ENCODE results near the gene RHBDL1.
"Not testable (repeated sequence)": the region's sequence is repeated elsewhere in the genome, so short reads cannot be mapped to it uniquely, and the experiment has no call there.

Gene RHBDL1

DNA sequence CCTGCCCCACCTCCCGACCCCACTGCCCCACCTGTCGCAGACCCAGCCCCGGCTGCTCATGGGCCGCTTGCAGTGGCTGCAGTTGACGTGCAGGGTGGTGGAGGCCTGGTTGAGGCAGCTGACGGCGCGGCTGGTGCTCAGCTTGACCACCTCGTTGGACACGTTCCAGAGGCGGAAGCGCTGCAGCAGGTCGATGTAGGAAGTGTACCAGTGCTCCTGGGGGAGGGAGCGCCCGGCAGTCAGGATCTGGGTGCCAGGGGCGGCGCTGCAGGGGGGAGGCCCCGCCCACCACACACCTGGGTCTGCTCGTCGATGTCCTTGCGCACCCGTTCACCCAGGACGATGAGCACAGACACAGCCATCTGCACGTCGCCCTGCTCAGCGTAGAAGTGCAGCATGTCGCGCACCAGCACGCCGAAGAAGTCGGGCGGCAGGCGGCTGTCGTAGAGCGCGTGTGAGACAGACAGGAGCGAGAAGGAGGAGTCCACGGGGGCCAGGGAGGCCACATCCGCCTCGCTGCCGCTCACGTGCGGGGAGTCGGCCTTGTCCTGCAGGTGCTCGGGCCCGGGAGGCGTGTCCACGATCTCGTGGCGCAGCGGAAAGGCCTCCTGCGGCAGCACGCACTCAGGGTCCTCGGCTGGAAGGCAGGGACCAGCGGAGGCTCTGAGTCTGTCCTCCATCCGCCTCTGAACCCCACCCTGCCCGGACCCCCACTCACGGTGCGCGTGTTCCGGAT is 9.7 kb downstream of the RHBDL1 start:
- no peak for DNase-seq (ENCODE audit: low read depth in 2 of 2)

DNA sequence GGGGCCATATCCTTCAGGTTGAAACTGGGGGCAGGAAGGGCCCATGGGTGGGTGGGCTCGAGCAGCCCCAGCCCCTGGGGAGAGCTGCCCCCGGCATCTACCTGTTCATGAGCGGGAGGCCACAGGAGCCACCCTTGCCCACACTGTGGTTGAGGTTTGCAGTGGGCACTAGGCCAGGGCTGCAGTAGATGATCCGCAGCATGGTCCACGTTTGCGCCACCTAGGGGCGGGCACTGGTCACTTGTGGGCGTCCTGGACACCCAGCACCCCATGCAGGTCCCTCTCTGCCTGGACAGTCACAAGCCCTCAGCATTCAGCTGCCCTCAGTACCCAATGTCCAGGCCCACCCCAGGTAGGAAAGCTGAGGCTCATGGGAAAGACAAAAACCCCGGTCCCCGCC is 10.5 kb downstream of the RHBDL1 start:
- no peak for DNase-seq (ENCODE audit: low read depth in 2 of 2)

DNA sequence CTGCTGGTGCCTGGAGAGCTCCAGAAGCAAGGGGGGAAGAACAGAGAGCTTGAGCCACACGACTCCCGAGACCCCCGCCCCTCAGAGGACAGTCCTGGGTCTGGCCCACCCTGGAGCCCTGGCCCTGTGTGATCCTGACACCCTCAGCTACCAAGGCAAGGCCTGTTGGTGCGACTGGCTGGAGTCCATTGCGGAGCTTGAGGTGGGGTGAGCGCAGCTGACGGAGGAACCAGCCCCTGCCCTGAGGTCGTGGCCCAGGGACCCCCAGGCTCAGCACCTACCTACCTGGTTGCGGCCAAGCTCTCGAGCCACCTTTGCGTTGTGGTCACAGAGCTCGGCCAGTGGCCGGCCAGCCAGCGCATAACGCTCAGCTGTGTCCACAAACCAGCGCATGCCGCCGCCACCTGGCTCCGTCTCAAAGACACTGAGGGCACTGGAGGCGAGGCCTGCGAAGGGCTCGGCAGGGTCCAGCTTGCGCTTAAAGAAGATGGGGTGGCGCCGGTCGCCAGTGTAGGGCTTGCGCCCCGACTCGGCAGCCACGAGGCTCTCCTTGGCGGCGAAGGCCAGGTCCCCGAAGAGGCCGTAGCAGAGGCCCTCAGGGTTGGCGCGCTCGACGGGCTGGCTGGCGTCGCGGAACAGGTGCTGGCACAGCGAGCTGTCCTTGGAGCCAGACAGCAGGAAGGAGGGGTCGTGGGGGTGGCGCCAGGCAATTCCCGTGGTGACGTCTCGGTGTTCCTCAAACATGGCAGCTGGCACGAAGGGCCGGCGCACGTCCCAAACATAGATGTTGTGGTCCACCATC is 11.2 kb downstream of the RHBDL1 start:
- DNase-seq (ENCODE audit: low read depth in 2 of 2): no peak

DNA sequence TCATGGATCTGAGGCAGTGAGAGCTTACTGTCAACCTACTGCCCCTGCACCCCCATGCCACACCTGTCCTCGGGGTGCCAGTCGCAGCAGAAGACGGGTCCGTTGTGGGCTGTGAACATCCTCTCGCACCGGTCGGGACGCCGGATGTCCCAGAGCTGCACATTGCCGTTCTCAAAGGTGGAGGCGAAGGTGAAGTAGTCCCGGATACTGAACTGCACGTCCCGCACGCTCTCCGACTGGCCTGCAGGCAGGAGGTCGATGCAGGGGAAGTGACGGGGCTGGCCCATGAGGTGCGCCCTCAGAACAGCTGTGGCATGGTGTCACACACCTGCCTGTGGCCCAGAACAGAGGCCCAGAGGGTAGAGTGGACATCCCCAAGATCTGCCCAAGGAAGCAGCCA is 12.0 kb downstream of the RHBDL1 start:
- DNase-seq (ENCODE audit: low read depth in 2 of 2): no peak

DNA sequence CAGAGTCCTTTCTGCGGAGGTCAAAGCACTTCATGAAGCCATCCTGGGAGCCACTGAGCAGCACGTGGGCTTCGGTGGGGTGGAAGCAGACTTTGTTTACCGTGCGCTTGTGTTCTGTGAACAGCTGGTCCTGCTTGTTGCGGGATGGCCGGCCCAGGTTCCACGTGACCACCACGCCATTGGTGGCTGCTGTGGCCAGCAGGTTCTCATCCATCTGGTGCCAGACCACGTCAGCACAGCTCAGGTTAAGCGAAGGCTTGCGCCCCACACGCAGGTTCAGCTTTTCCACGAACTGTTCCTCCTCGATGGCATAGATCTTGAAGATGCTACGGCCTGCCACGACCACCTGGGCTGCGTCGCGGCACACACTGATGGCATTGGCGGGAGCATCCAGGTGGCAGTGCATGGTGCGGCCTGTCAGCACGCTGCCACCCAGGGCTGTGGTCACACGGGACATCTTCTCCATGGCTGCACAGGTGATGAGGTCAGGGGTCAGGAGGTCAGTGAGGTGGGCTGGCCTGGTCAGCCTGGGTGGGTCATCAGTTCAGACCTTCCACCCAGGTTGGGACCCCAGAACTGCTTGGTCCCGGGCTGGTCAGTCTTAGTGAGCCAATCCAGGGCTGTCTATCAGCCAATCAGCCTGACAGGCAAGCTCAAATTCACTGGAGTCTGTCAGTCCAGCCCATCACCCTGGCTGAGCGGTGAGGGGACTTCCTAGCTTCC is 13.9 kb downstream of the RHBDL1 start:
- DNase-seq (ENCODE audit: low read depth in 2 of 2): no peak

DNA sequence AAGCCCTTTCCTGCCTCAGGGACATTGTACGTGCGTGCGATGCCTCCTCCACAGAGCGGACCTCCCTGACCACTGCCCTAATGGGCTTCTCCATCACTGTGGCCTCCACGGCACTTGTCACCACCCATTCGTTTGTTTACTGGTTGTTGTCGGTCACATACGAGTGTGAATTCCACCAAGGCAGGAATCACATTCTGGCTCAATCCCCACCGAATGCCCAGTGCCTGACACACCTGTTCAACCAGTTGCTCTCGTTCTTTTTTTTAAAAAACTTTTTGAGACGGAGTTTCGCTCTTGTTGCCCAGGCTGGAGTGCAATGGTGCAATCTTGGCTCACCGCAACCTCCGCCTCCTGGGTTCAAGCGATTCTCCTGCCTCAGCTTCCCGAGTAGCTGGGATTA is 15.8 kb downstream of the RHBDL1 start:
- not testable (repeated sequence) for DNase-seq (ENCODE audit: low read depth in 2 of 2)

DNA sequence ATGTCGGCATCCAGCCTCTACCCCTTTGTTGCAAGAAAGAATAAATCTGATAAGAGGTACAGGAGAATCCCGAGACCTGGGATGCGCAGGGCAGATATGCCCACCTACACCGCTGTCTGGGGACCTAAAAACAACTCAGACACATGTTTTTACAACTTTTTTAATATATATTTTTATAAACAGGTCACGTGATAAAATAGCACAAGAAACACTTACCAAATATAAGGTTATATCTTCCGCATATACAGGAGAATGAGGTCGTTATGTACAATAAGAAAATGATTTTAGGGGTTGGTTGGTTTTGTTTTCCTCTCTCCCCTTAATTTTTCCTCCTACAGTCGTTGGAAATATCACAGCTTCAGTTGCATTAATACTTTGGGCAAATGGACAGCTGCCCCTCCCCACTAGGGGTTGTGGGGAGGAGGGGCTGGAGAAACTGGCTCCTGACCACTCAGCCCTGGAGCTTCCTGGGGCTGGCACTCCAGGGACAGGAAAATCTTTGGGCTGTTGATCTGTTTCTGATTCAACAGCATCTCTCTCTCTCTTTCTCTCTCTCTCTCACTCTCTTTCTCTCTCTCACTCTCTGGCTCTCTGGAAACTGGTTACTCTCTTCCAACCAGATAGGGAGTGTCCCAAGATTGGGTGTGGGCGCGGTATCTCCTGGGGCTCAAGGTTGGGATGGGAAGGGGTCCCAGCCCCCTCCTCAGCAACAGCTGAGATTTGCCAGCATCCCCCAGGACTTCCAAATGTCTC is 17.1 kb downstream of the RHBDL1 start:
- no peak for DNase-seq (ENCODE audit: low read depth in 2 of 2)

DNA sequence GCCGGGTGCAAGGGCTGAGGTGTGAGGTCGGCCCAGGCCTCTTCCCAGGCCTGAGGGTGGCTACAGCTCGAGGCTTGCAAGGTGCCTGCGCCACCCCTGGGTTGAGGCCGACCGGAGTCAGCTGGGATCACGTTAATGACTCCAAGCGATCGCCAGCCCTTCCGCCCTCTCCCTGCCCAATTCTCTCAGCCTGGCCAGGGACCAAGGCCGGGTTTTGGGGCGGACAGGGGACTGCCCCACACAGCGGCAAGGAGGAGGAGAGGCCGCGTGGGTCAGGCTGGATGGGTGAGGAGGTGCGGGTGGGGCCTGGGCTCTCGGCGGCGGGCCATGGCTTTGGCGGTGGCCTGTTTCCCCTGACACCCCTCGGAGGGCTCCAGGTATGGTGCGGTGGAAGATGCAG is 17.9 kb downstream of the RHBDL1 start:
- DNase-seq (ENCODE audit: low read depth in 2 of 2): no peak

DNA sequence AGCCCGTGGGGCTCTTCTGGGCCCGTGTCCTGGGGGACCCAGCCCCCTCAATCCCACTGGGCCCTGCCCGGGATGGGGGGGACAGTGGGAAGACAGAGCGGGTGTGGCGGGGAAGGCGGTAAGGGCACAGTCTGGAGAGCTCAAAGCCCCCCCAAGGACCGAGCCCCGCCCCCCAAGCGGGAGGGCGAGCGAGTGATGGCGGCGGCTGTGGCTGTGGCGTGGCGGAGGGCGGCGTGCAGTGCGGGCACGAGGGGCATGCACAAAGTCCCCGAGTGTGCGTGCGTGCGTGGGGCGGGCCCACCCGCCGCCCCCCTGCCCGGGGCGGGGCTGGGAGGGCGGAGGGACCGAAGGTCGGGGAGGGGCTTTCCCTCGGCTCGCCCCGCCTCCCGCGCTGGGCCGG is 18.3 kb downstream of the RHBDL1 start:
- no peak for DNase-seq (ENCODE audit: low read depth in 2 of 2)

DNA sequence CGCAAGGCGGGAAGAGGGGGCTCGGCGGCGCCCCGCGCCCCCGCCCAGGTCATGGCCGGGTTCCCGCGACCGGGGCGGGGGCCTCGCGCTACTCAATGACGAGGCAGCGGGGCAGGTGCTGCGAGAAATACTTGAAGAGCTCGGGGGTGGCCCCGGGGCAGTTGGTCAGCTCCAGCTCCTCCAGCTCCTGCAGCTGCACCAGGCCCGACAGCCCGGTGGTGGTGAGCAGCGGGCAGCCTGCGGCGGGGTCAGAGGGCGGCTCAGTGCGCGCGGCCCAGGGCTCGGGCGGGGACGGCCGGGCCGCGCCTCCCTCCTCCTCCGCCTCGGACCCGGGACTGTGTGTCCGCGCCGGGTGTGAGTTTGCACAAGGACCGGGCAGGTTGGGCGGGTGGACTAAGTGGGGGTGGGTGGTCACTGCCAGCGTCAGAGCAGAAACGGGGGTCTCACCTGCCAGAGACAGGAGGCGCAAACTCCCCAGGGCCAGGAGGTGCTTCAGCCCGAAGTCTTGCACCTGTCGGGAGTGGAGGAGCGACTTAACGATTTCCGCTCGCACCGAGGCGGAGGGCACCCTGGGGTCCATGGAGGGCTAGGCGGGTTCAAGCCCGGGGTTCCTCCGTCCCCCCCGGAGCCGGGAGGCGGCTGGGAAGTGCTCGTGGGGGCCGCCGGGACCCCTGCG is 18.9 kb downstream of the RHBDL1 start:
- no peak for DNase-seq (ENCODE audit: low read depth in 2 of 2)

DNA sequence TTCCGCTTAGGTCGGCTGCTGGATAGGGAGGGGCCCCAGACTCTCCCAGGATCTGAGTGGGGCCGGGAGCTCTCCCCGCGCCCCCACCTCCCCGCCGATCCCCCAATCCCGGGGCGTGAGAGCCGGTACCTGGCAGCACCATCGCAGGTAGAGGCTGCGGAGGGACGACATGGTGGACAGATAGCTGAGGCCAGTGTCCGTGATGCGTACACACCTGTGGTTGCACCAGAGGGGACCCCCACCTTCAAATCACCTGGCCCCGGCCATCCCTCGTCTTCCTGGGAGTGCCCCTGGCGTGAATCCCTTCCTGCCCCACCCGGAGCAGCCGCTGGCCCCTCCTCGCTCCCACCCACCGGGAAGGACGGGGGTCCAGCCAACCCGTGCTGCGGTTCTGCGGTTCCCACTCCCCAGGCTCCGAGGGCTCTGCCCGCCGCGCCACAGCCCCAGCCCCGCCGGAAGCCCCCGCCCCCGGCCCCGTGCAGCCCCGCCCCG is 19.4 kb downstream of the RHBDL1 start:
- no peak for DNase-seq (ENCODE audit: low read depth in 2 of 2)

DNA sequence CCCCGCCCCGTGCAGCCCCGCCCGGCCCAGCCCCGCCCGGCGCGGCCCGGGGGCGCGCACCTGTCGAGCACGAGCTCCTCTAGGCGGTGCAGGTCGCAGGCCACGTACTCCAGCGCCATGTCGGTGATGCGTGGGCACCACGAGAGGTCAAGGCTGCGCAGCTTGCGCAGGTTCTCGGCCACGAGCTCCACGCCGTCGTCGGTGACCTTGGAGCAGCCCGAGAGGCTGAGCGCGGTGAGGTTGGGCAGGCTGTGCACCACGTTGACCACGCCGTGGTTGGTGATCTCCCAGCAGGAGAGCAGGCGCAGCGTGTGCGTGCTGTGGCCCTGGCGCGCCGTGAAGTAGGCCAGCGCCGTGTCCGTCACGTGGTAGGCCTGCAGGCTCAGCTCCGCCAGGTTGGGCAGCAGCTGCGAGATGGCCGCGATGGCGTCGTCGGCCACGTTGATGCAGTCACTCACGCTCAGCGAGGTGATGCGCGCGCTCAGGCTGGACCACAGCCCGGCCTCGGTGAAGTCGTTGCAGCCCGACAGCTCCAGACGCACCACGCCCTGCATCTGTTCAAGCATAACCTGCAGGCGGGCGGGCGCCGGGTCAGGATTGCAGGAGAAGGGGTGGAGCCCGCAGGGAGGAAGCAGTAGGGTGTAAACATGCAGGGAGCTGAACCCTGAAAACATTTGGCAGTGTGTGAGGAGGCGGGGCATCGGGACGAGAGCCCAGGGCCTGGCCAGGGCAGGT is 20.1 kb downstream of the RHBDL1 start:
- DNase-seq (ENCODE audit: low read depth in 2 of 2): peak; percentile 62 to 64

DNA sequence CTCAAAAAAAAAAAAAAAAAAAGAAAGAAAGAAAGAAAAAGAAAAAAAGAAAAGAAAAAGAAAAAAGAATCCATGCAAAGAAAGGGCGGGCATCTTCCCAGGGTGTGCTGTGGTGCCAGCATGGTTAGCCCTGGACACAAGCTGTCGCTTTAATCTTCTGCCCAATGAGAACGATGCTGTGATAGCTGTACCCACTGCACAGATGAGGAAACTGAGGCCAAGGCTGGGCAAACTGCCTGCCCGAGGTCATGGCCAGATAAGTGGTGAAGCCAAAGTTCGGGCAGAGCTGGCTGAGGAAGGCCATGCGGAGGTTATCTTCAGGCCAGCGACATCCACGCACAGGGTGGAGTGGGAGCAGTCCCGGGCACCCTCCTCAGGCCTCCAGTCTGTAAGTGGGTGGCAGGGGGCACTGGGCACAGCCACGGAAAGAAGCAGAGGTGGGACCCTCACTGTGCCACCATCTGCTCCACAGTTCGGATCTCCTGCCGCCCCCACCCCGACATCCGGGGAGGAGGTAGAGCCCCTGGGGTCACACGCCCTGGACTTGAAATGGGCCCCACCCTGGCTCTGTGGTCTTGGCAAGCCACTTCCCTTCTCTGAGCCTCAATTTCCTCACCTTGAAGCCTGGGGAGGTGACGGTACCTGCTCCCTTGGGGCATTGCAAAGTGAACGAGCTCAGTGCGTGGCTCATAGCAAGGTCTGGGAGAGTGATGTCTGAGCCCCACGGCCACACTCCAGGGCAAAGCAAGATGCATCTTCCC is 23.6 kb downstream of the RHBDL1 start:
- no peak for DNase-seq (ENCODE audit: low read depth in 2 of 2)

DNA sequence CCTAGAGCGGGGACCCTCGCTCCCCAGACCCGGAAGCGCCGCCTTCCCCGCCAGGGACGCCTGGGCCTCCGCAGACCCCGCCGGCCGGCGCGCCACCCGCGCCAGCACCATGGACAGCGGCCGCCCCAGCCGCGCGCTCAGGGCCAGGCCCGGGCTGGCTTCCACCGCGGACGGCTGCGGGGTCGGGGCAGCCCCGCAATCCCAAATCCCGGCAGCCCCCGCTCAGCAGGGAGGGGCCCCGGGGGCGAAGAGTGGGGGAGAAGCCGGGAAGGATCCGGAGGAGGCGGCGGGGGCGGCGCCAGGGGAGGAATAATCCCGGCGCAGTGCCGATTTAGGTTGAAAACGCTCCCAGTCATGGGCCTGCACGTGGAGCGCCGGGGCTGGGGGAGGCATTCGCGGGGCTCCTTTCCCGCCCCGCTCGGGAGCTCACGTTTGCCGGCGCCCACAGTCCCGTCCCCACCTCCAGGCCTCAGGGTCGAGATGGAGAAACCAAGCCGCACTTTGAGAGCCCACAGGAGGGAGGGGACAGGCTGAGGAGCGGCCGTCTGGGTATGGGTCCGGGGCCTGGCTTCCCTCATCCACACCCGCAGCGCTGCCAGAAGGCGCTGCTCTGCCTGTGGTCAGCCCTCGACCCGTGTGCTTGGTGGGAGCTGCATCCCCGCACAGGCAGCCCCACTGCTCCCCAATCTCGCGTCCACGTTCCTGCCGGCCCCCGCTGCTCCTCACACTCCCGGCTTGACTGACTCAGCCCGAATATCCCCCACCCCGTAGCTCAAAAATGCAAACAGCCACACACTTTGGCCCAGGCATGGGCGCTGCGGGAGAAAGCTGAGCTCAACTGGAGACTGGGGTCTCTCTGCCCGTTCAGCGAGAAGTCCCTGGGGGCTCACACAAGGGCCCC is 25.5 kb downstream of the RHBDL1 start:
- DNase-seq (ENCODE audit: low read depth in 2 of 2): no peak

DNA sequence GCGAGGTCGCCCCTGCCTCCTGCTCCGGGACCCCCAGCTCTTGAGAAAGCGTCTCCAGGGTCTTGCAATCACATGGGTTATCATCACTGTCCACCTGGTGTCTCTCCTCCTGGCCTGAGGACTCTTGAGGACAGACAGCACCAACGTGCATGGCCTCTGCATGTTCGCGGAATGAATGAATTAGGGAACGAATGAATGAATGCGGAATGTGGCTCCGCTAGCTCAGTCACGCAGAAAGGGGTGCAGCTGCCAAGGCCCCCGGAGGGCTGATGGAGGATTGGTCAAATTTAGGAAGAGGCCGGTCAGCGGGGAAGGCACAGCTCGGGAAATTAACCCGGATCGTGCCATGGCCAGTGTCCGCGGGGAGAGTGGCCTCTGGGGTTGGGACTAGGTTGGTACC is 26.9 kb downstream of the RHBDL1 start:
- no peak for DNase-seq (ENCODE audit: low read depth in 2 of 2)

DNA sequence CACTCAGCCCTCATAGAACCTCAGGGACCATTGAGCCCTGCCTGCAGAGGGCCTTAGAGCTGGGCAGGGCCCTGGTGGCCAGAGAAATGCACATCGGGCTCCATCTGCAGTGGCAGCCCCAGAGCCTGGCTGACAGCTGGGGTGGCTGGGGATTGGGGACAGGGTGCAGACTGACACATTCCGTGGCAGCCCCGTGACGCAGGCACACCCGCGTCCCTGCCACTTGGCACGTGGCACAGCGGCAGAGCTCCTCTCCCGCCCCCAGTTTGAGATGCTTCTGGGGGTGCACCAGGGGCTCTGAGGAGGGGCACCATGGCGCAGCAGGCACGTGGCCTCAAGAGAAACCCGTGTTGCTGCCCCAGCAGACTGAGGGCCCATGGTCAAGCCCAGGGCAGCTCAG is 27.9 kb downstream of the RHBDL1 start:
- DNase-seq (ENCODE audit: low read depth in 2 of 2): no peak

DNA sequence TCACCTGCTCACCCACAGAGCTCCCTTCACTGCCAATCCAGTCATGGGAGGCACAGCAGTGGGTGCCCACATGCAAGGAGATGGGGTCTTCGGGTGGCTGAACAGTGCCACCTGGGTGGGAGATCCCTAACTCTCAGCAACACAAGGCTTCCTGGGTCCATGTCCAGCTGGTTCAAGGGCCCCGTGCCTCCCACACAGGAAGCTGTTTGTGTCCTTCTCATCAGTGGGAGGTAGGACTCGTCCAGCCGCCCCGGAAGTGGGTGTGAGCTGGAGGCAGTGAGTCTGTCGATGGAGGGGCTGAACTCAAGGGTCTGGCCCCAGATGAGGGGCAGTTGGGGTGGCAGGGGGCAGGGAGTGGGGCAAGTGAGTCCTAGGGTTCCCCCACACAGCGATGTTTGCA is 28.6 kb downstream of the RHBDL1 start:
- DNase-seq (ENCODE audit: low read depth in 2 of 2): no peak

DNA sequence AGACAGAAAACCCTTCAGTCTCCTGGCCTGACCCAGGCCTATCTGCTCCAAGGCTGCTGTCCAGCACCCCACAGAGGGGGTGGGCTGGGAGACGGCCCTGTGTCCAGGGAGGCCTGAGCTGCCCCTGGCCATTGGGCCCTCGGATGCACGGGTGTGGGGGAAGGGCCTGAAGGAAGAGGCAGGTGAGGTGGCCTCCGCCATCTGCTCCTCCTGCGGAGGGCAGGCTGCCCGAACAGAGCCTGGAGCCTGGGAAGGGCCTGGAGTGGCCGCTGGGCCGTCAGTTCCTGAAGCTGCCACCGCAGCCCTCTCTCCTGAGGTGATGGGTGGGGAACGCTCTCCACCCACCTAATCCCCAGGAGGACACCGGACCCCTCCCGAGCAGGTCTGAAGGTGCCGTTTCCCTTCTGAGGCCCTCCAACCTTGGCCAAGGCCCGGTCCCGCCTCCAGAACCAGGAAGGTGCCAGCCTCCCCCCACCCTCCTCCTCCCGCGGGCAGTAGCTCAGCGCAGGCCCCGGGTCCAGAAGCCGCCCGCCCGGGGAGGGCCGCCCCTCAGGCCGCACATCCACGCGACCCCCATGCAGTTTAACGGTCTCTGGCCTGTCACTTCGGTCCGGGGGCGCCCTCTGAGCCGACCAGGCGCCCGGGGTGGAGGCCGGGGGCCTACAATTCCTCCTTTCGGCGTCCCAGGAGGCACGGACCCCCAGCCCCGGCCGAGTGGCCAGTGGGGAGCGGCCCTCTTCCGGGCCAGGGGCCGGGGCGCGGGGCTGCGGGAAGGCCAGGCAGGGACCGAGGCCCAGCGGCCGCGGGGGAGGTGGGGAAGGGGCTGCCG is 29.3 kb downstream of the RHBDL1 start:
- DNase-seq (ENCODE audit: low read depth in 2 of 2): no peak
